Occipital lobe (tissue), 2 donors: Measurements from ENCODE around the gene LST1. TPM values are rescaled to one million over a fixed set of nuclear protein-coding genes. Genes with fewer than 3 reads are reported as not detected.

Experiments
- small RNA-seq: library from RNA; depleted of rRNA; stranded (forward); fragments of <200 nt; gene quantifications from one replicate; pipeline ENCODE3, GENCODE V24; 2014
- total RNA-seq: library from RNA; depleted of rRNA; stranded (reverse); fragments of >200 nt; gene quantifications from one replicate; pipeline ENCODE4 v1.2.3, GENCODE V29; 2014

The LST1 gene
- total RNA-seq, 1 donor from 2014 or later, result 0.94 TPM

Small RNAs within 50 kb of the gene (small RNA-seq; reads per million reads assigned to genes)
- gene MIR6832, result not detected
- 0.84 reads per million, percentile 69 among the genes with 10 or more reads in this experiment for gene SNORA38
- gene SNORD117, result 301 reads per million, percentile 97 among the genes with 10 or more reads in this experiment
- not detected for gene SNORD84
- gene UQCRHP1, result not detected

Other genes starting within 250 kb of the LST1 start
- 34.3 TPM for gene HLA-B, start 229.1 kb upstream of the LST1 start, total RNA-seq
- 0.31 TPM for gene MICA, start 182.7 kb upstream of the LST1 start, total RNA-seq
- gene MICB, start 88.1 kb upstream of the LST1 start, total RNA-seq, result 0.47 TPM
- not detected for gene MCCD1, start 57.3 kb upstream of the LST1 start, total RNA-seq
- gene DDX39B, start 44.3 kb upstream of the LST1 start, total RNA-seq, result 288 TPM
- 54.0 TPM for gene ATP6V1G2, start 39.7 kb upstream of the LST1 start, total RNA-seq
- gene NFKBIL1, start 38.7 kb upstream of the LST1 start, total RNA-seq, result 21.7 TPM
- not detected for gene LTA, start 14.0 kb upstream of the LST1 start, total RNA-seq
- not detected for gene TNF, start 10.7 kb upstream of the LST1 start, total RNA-seq
- 0.31 TPM for gene LTB, start 3.9 kb upstream of the LST1 start, total RNA-seq
- gene NCR3, start 6.7 kb downstream of the LST1 start, total RNA-seq, result not detected
- gene AIF1, start 29.0 kb downstream of the LST1 start, total RNA-seq, result 4.1 TPM
- 31.7 TPM for gene PRRC2A, start 34.4 kb downstream of the LST1 start, total RNA-seq
- 118 TPM for gene BAG6, start 66.4 kb downstream of the LST1 start, total RNA-seq
- not detected for gene APOM, start 69.6 kb downstream of the LST1 start, total RNA-seq
- gene C6orf47, start 74.5 kb downstream of the LST1 start, total RNA-seq, result 16.2 TPM
- gene GPANK1, start 78.7 kb downstream of the LST1 start, total RNA-seq, result 9.8 TPM
- gene CSNK2B, start 79.8 kb downstream of the LST1 start, total RNA-seq, result 69.9 TPM
- gene LY6G5B, start 83.7 kb downstream of the LST1 start, total RNA-seq, result 3.4 TPM
- gene LY6G5C, start 94.8 kb downstream of the LST1 start, total RNA-seq, result 3.1 TPM
- 48.2 TPM for gene ABHD16A, start 117.0 kb downstream of the LST1 start, total RNA-seq
- gene LY6G6F, start 120.6 kb downstream of the LST1 start, total RNA-seq, result not detected
- not detected for gene LY6G6D, start 129.1 kb downstream of the LST1 start, total RNA-seq
- 0.31 TPM for gene LY6G6C, start 135.5 kb downstream of the LST1 start, total RNA-seq
- gene MPIG6B, start 137.1 kb downstream of the LST1 start, total RNA-seq, result not detected
- gene DDAH2, start 143.0 kb downstream of the LST1 start, total RNA-seq, result 117 TPM
- gene CLIC1, start 150.3 kb downstream of the LST1 start, total RNA-seq, result 35.2 TPM
- 4.2 TPM for gene MSH5, start 153.7 kb downstream of the LST1 start, total RNA-seq
- 0.31 TPM for gene SAPCD1, start 176.4 kb downstream of the LST1 start, total RNA-seq
- 0.31 TPM for gene VWA7, start 191.1 kb downstream of the LST1 start, total RNA-seq
- gene VARS1, start 209.5 kb downstream of the LST1 start, total RNA-seq, result 25.6 TPM
- gene LSM2, start 220.7 kb downstream of the LST1 start, total RNA-seq, result 22.9 TPM
- gene HSPA1L, start 229.0 kb downstream of the LST1 start, total RNA-seq, result 4.4 TPM
- gene HSPA1A, start 229.3 kb downstream of the LST1 start, total RNA-seq, result 117 TPM
- gene HSPA1B, start 241.5 kb downstream of the LST1 start, total RNA-seq, result 121 TPM